GM12891 (cell line): ENCODE data around the gene MACO1.
"Not testable (repeated sequence)": the region's sequence is repeated elsewhere in the genome, so short reads cannot be mapped to it uniquely, and the experiment has no call there.

Experiments
- PAX5 ChIP-seq: IDR thresholded peaks from 2 replicates; pipeline ENCODE4 v1.6.1; 2011; ENCODE audit warnings: low read length, moderate library complexity, mild to moderate bottlenecking; ENCODE audit not compliant: insufficient read depth, severe bottlenecking
- POLR2A ChIP-seq: IDR thresholded peaks from 2 replicates; pipeline ENCODE4 v1.6.1; 2011; ENCODE audit warnings: low read depth, low read length, control low read depth
- POLR2AphosphoS5 ChIP-seq: IDR thresholded peaks from 2 replicates; pipeline ENCODE4 v1.6.1; 2011; ENCODE audit warnings: low read depth, low read length, control low read depth
- POU2F2 ChIP-seq: IDR thresholded peaks from 2 replicates; pipeline ENCODE4 v1.6.1; 2011; ENCODE audit warnings: low read depth, mild to moderate bottlenecking, control low read depth, low read length, moderate library complexity
- SPI1 ChIP-seq: IDR thresholded peaks from 2 replicates; pipeline ENCODE4 v1.6.1; 2011; ENCODE audit warnings: low read depth, low read length, control low read depth
- TAF1 ChIP-seq: IDR thresholded peaks from 2 replicates; pipeline ENCODE4 v1.6.1; 2011; ENCODE audit warnings: low read depth, low read length, control low read depth

- not testable (repeated sequence) for TF ChIP-seq POLR2AphosphoS5, POLR2A, PAX5, TAF1, SPI1, POU2F2
These were observed 10.0 kb upstream of the MACO1 start, which contains the start of gene RHCE for GRCh38 chr1:25420715-25421114.
